Measurements from ENCODE around the gene ZNF276.

ZNF276 gene

GRCh38 chr16:89730610-89731234 lies 9.4 kb downstream of the ZNF276 start:
- H3K4me3 ChIP-seq (ENCODE audit: low read depth, low read length), result no peak overlapping the region
- no peak for DNase-seq (ENCODE audit: low read depth)

DNA sequence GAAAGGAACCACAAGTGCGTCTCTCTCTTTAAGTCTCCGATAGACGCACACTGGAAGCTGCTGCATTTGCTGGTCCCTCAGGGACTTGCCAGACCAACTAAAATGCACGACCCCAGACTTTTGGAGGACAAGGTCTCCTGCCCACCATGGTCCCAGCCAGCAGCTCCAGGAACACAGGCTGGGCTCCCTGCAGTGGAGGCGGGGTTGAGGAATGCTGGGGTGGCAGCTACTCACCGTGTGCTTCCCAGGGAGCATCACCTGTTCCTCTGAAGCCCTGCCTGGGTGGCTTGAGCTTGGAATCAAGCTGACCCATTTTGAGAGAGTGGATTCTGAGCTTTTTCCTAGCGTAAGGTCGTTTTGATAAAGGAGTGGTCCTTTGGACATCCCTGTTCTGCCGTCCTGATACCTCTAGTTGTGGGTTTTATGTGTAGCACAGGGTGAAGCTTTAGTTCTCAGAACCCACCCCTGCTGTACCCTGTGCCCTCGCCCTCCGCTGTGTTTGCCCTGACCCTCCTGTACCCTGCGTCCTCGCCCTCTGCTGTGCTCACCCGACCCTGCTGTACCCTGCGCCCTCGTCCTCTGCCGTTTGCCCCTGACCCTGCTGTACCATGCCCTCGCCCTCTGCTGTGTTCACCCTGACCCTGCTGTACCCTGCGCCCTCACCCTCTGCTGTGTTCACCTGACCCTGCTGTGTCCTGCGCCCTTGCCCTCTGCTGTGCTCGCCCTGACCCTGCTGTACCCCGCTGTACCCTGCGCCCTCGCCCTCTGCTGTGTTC lies 11.0 kb downstream of the ZNF276 start:
- H3K4me3 ChIP-seq (ENCODE audit: low read depth, low read length), result no peak overlapping the region
- DNase-seq (ENCODE audit: low read depth), result no peak

GRCh38 chr16:89732918-89733242 lies 11.5 kb downstream of the ZNF276 start:
- DNase-seq (ENCODE audit: low read depth), result no peak
- H3K4me3 ChIP-seq (ENCODE audit: low read depth, low read length), result no peak overlapping the region

- no peak overlapping the region for H3K4me3 ChIP-seq (ENCODE audit: low read depth, low read length)
- DNase-seq (ENCODE audit: low read depth), result no peak
These were observed 12.0 kb downstream of the ZNF276 start for GRCh38 chr16:89733322-89733721.

DNA sequence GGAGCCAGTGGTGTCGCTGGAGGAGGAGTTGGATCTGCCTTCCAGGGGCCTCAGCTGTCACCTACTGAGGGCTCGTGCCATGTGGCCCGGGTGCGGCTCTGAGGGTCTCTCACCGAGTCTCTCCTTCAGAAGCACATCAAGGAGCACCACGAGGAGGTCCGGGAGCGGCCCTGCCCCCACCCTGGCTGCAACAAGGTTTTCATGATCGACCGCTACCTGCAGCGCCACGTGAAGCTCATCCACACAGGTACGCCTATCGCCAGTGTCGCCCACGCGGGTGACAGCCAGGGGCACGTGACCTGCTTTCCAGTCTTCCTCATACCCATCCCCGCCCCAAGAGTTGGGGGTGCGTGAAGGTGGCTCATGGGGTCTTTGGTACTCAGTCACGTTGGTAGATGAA lies 12.5 kb downstream of the ZNF276 start:
- no peak for DNase-seq (ENCODE audit: low read depth)
- no peak overlapping the region for H3K4me3 ChIP-seq (ENCODE audit: low read depth, low read length)

- no peak overlapping the region for H3K4me3 ChIP-seq (ENCODE audit: low read depth, low read length)
- DNase-seq (ENCODE audit: low read depth), result no peak
These were observed 15.2 kb downstream of the ZNF276 start for GRCh38 chr16:89736554-89736953.

- DNase-seq (ENCODE audit: low read depth), result no peak
These were observed 16.2 kb downstream of the ZNF276 start for GRCh38 chr16:89737341-89738071.

DNA sequence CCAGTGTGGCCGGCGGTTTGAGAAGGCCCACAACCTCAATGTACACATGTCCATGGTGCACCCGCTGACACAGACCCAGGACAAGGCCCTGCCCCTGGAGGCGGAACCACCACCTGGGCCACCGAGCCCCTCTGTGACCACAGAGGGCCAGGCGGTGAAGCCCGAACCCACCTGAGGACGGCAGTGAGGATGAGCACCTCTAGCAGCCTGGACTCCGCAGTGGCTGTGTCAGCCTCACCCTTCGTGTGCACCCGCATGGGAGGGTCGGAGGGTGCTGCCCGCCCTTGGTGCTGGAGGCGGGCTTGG lies 16.7 kb downstream of the ZNF276 start:
- H3K4me3 ChIP-seq (ENCODE audit: low read depth, low read length), result no peak overlapping the region
- no peak for DNase-seq (ENCODE audit: low read depth)

More at GRCh38 chr16:89737341-89738071, 16.2 kb downstream of the ZNF276 start:
- no peak overlapping the region for H3K4me3 ChIP-seq (ENCODE audit: low read depth, low read length)

GRCh38 chr16:89738538-89739317 lies 17.4 kb downstream of the ZNF276 start:
- no peak for DNase-seq (ENCODE audit: low read depth)
- H3K4me3 ChIP-seq (ENCODE audit: low read depth, low read length), result no peak overlapping the region

GRCh38 chr16:89739383-89739782 lies 18.0 kb downstream of the ZNF276 start:
- H3K4me3 ChIP-seq (ENCODE audit: low read depth, low read length), result no peak overlapping the region
- DNase-seq (ENCODE audit: low read depth), result no peak

DNA sequence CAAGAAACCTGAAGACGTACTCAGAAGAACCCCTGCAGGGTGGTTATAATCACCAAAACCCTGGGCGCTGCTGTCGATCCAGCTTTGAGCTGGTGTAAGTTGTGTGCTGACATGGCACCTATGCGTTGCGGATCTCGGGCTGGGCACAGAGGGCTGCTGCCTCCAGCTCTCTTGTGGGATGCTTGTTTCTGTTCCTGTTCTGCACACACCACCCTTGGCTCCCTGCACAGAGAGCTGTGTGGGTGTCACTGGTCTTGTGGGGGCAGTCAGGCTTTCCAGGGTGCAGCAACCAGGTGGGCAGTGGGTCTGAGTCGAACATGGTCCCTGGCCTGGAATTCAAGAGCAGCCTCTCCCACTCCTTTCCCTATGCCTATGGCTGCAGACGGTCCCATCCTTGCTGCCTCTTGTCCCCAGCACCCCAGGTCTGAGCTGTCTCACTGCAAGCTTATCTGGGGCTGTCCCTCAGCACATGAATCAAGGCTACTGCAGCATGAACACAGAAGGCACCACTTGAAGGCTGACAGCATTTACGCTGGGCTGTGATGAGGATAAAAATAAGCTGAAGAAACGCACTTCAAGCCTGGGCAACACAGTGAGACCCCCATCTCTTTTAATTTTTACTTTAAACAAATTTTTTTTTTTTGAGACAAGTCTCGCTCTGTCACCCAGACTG lies 20.1 kb downstream of the ZNF276 start:
- H3K4me3 ChIP-seq (ENCODE audit: low read depth, low read length), result no peak overlapping the region
- no peak for DNase-seq (ENCODE audit: low read depth)

- no peak for DNase-seq (ENCODE audit: low read depth)
These were observed 21.6 kb downstream of the ZNF276 start for GRCh38 chr16:89742948-89743347.

GRCh38 chr16:89744813-89745212 lies 23.5 kb downstream of the ZNF276 start:
- no peak for DNase-seq (ENCODE audit: low read depth)

More at GRCh38 chr16:89742948-89743347, 21.6 kb downstream of the ZNF276 start:
- no peak overlapping the region for H3K4me3 ChIP-seq (ENCODE audit: low read depth, low read length)

GRCh38 chr16:89746043-89746442 lies 24.7 kb downstream of the ZNF276 start:
- no peak for DNase-seq (ENCODE audit: low read depth)
- no peak overlapping the region for H3K4me3 ChIP-seq (ENCODE audit: low read depth, low read length)

More at GRCh38 chr16:89744813-89745212, 23.5 kb downstream of the ZNF276 start:
- H3K4me3 ChIP-seq (ENCODE audit: low read depth, low read length), result no peak overlapping the region

DNA sequence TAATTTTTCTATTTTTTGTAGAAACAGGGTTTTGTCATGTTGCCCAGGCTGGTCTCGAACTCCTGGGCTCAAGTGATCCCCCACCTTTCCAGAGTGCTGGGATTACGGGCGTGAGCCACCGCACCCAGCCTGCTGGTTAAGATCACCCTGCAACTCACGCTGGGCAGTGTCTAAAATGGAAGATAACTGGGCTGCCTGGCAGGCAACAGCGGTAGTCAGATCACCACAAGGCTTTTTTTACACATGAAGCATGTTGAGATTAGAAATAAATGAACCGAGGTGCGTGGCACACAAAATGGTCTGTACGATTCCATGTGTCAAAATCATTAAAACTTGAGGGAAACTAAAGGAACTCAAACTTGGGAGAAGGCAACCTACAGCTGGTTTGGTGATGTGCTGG lies 26.7 kb downstream of the ZNF276 start:
- DNase-seq (ENCODE audit: low read depth), result no peak

GRCh38 chr16:89748921-89749320 lies 27.6 kb downstream of the ZNF276 start:
- H3K4me3 ChIP-seq (ENCODE audit: low read depth, low read length), result no peak overlapping the region
- DNase-seq (ENCODE audit: low read depth), result no peak

More for the DNA sequence above, 26.7 kb downstream of the ZNF276 start:
- no peak overlapping the region for H3K4me3 ChIP-seq (ENCODE audit: low read depth, low read length)

- no peak overlapping the region for H3K4me3 ChIP-seq (ENCODE audit: low read depth, low read length)
- DNase-seq (ENCODE audit: low read depth), result no peak
These were observed 28.3 kb downstream of the ZNF276 start for GRCh38 chr16:89749637-89750036.

GRCh38 chr16:89759746-89760340 lies 38.5 kb downstream of the ZNF276 start:
- DNase-seq (ENCODE audit: low read depth), result no peak
- H3K4me3 ChIP-seq (ENCODE audit: low read depth, low read length), result no peak overlapping the region

GRCh38 chr16:89761304-89761922 lies 40.1 kb downstream of the ZNF276 start:
- H3K4me3 ChIP-seq (ENCODE audit: low read depth, low read length), result no peak overlapping the region
- DNase-seq (ENCODE audit: low read depth), result no peak

Measured in skeletal muscle cell (primary cell).